Panc1 (cell line): ENCODE results near the gene HAGHL.

Experiments used
- SIN3A ChIP-seq: IDR thresholded peaks from 2 replicates; pipeline ENCODE4 v1.6.1; 2012; ENCODE audit warnings: low read depth, mild to moderate bottlenecking, low read length, moderate library complexity, borderline replicate concordance; ENCODE audit not compliant: insufficient read depth
- TCF7L2 ChIP-seq: IDR thresholded peaks from 2 replicates; pipeline ENCODE4 v1.6.1; 2011; ENCODE audit warnings: mild to moderate bottlenecking, low read depth, low read length, inconsistent platforms
- TF ChIP-seq, protein P1 (sequence below): fragments of 450-650 bp; IDR thresholded peaks from 2 replicates; pipeline ENCODE4 v1.5.1; 2017; ENCODE audit warnings: mild to moderate bottlenecking
- TF ChIP-seq, protein P2 (sequence below), 2 experiments: IDR thresholded peaks; 2 replicates each; pipeline ENCODE4 v1.6.1; 2011 to 2012; ENCODE audit warnings: low read depth in 2 of 2, control low read depth in 1 of 2, low read length in 1 of 2, mild to moderate bottlenecking in 1 of 2, moderate library complexity in 1 of 2; ENCODE audit not compliant: insufficient read depth in 1 of 2

DNA sequence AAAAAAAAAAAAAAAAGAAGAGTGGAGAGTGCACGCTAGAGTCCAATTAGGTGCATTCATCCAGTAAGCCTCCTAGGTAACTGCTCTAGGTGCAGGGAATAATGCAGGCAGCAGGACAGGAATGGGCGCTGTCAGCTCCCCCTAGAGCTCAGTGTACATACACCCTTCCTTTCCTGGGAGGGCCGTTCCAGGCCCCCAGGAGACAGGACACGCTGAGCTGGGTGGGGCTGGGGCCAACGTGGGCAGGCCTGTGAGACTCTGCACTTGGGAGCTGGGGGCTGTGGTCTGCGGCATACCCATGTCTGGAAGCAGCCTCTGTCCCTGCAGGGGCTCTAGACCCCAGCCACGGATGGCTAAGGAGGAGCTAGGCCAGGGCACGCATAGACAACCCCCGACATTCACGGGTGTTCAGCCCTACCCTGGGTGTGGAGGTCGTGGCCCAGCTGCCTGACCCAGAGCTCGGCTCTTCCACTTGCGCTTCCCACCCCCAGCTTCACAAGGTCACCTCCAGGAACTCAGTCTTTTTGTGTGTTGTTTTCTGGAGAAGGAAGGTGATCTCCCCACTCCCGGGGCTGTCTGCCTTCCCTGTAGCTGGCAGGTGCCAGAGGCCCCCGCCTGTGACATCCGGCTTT lies 7.0 kb upstream of the HAGHL start:
- TF ChIP-seq, protein P1, sequence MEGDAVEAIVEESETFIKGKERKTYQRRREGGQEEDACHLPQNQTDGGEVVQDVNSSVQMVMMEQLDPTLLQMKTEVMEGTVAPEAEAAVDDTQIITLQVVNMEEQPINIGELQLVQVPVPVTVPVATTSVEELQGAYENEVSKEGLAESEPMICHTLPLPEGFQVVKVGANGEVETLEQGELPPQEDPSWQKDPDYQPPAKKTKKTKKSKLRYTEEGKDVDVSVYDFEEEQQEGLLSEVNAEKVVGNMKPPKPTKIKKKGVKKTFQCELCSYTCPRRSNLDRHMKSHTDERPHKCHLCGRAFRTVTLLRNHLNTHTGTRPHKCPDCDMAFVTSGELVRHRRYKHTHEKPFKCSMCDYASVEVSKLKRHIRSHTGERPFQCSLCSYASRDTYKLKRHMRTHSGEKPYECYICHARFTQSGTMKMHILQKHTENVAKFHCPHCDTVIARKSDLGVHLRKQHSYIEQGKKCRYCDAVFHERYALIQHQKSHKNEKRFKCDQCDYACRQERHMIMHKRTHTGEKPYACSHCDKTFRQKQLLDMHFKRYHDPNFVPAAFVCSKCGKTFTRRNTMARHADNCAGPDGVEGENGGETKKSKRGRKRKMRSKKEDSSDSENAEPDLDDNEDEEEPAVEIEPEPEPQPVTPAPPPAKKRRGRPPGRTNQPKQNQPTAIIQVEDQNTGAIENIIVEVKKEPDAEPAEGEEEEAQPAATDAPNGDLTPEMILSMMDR = peak; percentile 67
- TF ChIP-seq SIN3A = peak; percentile 39; the same call in 1 of the 2 replicates
- TF ChIP-seq, protein P2, sequence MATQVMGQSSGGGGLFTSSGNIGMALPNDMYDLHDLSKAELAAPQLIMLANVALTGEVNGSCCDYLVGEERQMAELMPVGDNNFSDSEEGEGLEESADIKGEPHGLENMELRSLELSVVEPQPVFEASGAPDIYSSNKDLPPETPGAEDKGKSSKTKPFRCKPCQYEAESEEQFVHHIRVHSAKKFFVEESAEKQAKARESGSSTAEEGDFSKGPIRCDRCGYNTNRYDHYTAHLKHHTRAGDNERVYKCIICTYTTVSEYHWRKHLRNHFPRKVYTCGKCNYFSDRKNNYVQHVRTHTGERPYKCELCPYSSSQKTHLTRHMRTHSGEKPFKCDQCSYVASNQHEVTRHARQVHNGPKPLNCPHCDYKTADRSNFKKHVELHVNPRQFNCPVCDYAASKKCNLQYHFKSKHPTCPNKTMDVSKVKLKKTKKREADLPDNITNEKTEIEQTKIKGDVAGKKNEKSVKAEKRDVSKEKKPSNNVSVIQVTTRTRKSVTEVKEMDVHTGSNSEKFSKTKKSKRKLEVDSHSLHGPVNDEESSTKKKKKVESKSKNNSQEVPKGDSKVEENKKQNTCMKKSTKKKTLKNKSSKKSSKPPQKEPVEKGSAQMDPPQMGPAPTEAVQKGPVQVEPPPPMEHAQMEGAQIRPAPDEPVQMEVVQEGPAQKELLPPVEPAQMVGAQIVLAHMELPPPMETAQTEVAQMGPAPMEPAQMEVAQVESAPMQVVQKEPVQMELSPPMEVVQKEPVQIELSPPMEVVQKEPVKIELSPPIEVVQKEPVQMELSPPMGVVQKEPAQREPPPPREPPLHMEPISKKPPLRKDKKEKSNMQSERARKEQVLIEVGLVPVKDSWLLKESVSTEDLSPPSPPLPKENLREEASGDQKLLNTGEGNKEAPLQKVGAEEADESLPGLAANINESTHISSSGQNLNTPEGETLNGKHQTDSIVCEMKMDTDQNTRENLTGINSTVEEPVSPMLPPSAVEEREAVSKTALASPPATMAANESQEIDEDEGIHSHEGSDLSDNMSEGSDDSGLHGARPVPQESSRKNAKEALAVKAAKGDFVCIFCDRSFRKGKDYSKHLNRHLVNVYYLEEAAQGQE (IDR thresholded peaks at IDR 0.05; ENCODE audit: insufficient read depth in 1 of 2, low read depth in 2 of 2, low read length in 1 of 2) = no peak
- no peak for TF ChIP-seq TCF7L2
